HG03457 (cell line): ENCODE results near the gene RPS17.
"Not testable (repeated sequence)": the region's sequence is repeated elsewhere in the genome, so short reads cannot be mapped to it uniquely, and the experiment has no call there.

Source experiments
- ATAC-seq: cut with Tn5 transposase; IDR thresholded peaks from one replicate; pipeline ENCODE4 v1.9.1; 2021; ENCODE audit warnings: moderate number of reproducible peaks; ENCODE audit not compliant: unreplicated experiment

Gene RPS17

DNA sequence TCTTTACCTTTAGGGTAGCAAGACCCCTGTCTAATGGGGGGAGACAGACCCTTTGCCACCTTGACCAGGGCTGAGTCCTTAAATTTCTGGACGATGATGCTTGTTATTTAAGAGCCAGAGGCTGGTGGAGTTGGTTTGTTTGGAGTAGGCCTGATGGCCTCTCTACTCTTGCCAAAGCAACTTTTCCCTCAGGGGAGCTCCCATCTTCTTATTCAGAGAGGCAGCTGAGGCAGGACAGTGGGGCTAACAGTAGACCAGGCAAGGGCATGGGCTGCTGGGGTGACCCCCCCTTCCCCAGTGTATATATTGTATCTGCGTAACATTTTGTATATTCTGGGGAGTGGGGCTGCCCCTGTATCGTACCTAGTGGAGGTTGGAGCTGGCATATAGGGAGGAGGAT, 10.3 kb downstream of the RPS17 start:
- ATAC-seq = no peak

DNA sequence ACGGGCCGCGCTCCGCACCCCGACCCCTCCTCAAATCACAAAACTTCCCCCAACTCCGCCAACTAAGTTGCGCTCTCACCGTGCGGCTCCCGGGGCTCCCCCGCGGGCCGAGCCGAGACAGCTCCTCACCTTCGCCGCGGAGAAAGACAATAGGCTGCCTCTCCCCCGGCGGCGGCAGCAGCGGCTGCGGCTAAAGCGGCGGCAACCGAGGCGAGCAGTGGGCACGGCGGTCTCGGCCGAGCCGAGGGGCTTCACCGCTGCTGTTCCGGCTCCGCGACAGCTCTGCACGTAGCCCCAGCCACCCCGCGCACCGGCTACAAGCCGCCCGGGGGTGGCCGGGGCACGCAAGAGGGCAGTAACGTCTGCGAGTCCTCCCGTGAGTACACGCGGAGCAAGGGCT, 26.7 kb downstream of the RPS17 start:
- not testable (repeated sequence) for ATAC-seq

DNA sequence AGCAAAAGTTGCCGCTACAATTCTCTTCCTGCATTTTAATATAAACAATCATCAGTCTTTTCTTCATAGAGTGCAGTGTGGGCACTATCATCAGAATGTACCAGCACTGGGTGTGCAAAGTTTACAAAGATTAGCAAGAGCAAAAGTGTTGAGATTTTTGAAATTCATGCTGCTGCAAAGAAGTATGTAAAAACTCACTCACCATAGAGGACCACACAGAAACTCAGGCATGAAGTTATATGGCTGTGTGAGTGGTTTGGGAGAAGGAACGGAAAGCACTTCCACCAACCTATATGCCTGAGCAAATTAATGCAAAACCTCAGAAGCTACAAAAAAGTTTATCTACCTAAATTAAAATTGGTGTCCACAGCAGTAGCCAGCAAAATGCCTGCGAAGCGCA, 32.6 kb downstream of the RPS17 start:
- ATAC-seq = not testable (repeated sequence)

GRCh38 chr15:82507087-82507486, 33.2 kb downstream of the RPS17 start:
- not testable (repeated sequence) for ATAC-seq

- ATAC-seq = not testable (repeated sequence)
These were observed 34.4 kb downstream of the RPS17 start for GRCh38 chr15:82505842-82506241.

GRCh38 chr15:82504074-82504473, 36.2 kb downstream of the RPS17 start:
- not testable (repeated sequence) for ATAC-seq

DNA sequence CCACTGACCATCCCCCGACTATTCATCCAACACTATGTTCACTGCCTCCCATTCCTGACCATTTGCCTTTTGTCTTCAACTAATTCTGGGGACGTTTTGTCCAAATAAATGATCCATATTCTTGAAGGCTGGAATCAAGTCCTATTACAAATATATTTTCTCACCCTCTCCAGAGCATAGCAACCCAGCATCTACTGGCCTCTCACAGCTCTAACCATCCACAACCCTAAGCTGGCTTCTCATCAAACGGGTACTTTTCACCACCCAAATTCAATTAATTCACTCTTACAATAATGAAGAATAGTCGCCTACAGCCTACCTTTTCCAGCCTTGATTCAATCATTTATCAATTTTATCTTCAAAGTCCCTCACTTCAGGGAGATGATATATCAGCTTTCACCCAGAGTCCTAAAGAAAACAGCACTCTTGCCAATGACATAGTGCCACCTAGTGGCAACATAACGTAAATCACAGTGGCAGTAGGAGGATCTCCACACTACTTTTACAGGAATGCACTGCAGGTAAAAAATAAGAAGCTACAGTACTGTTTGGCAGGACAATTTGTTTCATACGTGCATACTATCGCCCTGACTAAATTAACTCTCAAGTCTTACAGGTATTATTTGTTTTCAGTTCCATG, 37.4 kb downstream of the RPS17 start:
- not testable (repeated sequence) for ATAC-seq

GRCh38 chr15:82500772-82501171, 39.5 kb downstream of the RPS17 start:
- ATAC-seq = not testable (repeated sequence)

DNA sequence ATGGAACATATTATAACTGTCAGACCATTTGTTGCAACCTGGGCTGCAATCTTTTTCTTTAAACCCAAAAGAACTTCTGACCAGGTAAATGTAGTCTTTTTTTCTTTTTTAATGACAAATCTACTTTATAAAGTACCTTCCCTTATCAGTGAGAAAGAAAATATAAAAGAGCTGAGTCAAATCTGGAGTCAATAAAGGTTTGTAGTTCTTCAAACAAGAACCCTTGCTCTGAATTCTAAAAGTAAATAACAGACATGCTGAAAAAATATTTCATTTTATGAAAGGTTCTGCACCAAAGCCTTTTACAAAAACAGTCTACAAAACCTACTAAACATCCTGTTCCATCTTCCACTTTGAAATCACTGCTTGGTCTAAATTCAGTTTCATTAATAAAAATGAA, 42.3 kb downstream of the RPS17 start:
- not testable (repeated sequence) for ATAC-seq

DNA sequence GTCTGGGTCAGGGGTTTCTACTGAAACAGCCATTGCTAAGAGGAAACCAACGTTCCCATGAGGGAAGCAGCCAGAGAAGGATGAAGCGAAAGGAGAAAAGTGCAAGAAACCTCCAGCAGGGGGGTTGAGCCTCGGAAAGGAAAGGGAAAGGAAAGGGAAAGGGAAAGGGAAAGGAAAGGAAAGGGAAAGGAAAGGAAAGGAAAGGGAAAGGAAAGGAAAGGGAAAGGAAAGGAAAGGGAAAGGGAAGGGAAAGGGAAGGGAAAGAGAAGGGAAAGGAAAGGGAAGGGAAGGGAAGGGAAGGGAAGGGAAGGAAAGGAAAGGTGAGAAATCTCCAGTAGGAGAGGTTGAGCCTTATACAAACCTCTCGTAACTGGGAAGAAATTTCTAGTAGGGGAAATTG, 52.0 kb downstream of the RPS17 start:
- not testable (repeated sequence) for ATAC-seq

DNA sequence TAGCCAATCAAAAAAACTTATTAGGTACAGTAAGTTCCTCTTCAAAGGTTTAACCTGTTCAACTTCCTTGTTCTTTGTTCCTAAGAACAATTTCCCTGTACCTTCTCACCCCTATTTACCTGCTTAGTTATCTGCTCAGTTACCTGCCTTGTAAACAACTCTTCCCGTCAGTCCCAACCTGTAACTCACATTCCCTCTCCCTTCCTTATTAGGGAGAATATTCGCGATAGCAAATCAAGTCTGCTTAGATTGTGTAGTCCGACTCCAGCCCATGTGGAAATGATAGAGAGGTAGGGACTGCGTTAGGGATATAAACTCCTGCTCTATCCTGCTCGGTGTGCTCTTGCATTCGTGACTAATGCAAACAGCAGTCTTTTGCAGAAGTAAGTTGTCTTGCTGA, 53.2 kb downstream of the RPS17 start:
- not testable (repeated sequence) for ATAC-seq
